Measurements from ENCODE around the gene CLBA1. TPM values are rescaled to one million over a fixed set of nuclear protein-coding genes. Genes with fewer than 3 reads are reported as not detected.

Gene CLBA1
- total RNA-seq, 1 donor from 2014 or later: 17.3 TPM

Other genes starting within 250 kb of the CLBA1 start
- gene SIVA1, start 232.6 kb upstream of the CLBA1 start, total RNA-seq: 80.6 TPM
- 166 TPM for gene AKT1, start 190.0 kb upstream of the CLBA1 start, total RNA-seq
- 10.3 TPM for gene ZBTB42, start 184.7 kb upstream of the CLBA1 start, total RNA-seq
- 95.6 TPM for gene CEP170B, start 120.5 kb upstream of the CLBA1 start, total RNA-seq
- 16.7 TPM for gene PLD4, start 60.9 kb upstream of the CLBA1 start, total RNA-seq
- gene AHNAK2, start 7.4 kb upstream of the CLBA1 start, total RNA-seq: 16.0 TPM
- gene CDCA4, start 35.3 kb downstream of the CLBA1 start, total RNA-seq: 5.4 TPM
- gene GPR132, start 79.6 kb downstream of the CLBA1 start, total RNA-seq: 3.7 TPM
- gene JAG2, start 183.0 kb downstream of the CLBA1 start, total RNA-seq: 12.7 TPM
- 47.2 TPM for gene NUDT14, start 195.5 kb downstream of the CLBA1 start, total RNA-seq